Body of pancreas (tissue), 4 donors: ENCODE measurements around the gene CDX2. TPM values are rescaled to one million over a fixed set of nuclear protein-coding genes. Genes with fewer than 3 reads are reported as not detected.

Experiments used
- ATAC-seq: fragments of 150-250 bp; one replicate; pipeline ENCODE4 v1.9.1; 2016
- DNase-seq, 4 donors: peaks; one replicate each; pipeline ENCODE4 v3.0.0-alpha.2; 2019
- H3K27ac ChIP-seq, 4 donors: fragments of 200-600 bp; sonication (generic); 1 replicate in 3 of 4; 2 replicates in 1 of 4; pipeline versions ENCODE4 v1.5.1 to v1.6.1; 2016 to 2019; ENCODE audit warnings: mild to moderate bottlenecking in 1 of 4, mixed read lengths in 1 of 4, moderate library complexity in 1 of 4
- H3K27me3 ChIP-seq, 2 donors: fragments of 200-600 bp; sonication (generic); one replicate each; pipeline ENCODE4 v1.6.0; 2016; ENCODE audit warnings: mild to moderate bottlenecking in 1 of 2
- H3K36me3 ChIP-seq, 2 donors: fragments of 200-600 bp; sonication (generic); replicated peaks in 1 of 2; 2 replicates each; pipeline ENCODE4 v1.5.1; 2016; ENCODE audit warnings: low read depth in 2 of 2; ENCODE audit not compliant: insufficient read depth in 1 of 2
- H3K4me1 ChIP-seq: fragments of 200-600 bp; sonication (generic); one replicate; pipeline ENCODE4 v1.6.0; 2016
- H3K4me3 ChIP-seq, 2 donors: fragments of 200-600 bp; sonication (generic); 1 replicate in 1 of 2; 2 replicates in 1 of 2; pipeline ENCODE4 v1.5.1; 2016 to 2019
- H3K9me3 ChIP-seq, 3 donors: fragments of 200-600 bp; sonication (generic); 1 replicate in 2 of 3; 2 replicates in 1 of 3; pipeline ENCODE4 v1.5.1; 2016
- POLR2A ChIP-seq, 3 donors: fragments of 450-650 bp; IDR thresholded peaks; one replicate each; pipeline ENCODE4 v1.6.1; 2016; ENCODE audit warnings: antibody characterized with exemption in 3 of 3, mild to moderate bottlenecking in 2 of 3
- WGBS, 2 donors: methylation state at CpG; one replicate each; pipeline ENCODE4 v1.1.5; 2017; 5-methylcytosine and 5-hydroxymethylcytosine counted together
- intact Hi-C: fragments of 100-400 bp; cut with DNase I; formaldehyde crosslinking; loops from one replicate; pipeline ENCODE4 v1.15.1; 2023
- total RNA-seq, 2 donors: library from RNA; depleted of rRNA; stranded (reverse); fragments of >200 nt; gene quantifications; one replicate each; pipeline ENCODE4 v1.1.0, GENCODE V29; 2016
- TF ChIP-seq, protein P1 (sequence below), 7 experiments: fragments of 450-650 bp in 4 of 7; fragments of 200-600 bp in 3 of 7; sonication (generic) in 3 of 7; IDR thresholded peaks; one replicate each; pipeline ENCODE4 v1.5.1; 2016 to 2019; ENCODE audit warnings: antibody characterized with exemption in 7 of 7

Gene CDX2
- total RNA-seq, 2 donors from 2014 or later, result 1.3 to 1.6 TPM

DNA sequence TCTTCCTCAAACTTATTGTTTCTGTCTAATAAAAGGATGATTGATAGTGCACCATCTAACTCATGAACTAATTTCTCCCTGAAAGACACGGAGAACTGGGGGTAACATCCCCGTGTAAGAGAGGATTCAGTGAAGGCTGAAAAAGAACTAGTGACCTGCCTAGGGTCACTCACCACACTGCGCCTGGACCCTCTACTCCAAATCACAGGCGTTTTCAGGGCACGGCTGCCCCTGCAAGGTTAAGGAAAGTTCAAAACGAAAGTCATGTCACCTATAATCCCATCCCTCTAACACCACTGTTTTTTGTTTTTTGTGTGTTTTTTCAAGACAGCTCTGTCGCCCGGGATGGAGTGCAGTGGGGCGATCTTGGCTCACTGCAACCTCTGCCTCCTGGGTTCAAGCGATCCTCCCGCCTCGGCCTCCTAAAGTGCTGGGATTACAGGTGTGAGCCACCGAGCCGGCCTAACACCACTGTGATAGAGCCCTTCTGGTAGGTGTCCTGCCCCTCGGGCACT, 10.7 kb upstream of the CDX2 start:
- intact Hi-C loops, result loop anchor here (5.0 to 10.0 kb wide), 3 partner anchors 445 to 995 kb away; no protein-coding TSS in a partner anchor
- H3K36me3 ChIP-seq, result no peaks in the 10 kb centered on the region
- peaks cover 7 to 30% of the 10 kb centered on the region in 2 donors for H3K27me3 ChIP-seq
- TF ChIP-seq, protein P1, sequence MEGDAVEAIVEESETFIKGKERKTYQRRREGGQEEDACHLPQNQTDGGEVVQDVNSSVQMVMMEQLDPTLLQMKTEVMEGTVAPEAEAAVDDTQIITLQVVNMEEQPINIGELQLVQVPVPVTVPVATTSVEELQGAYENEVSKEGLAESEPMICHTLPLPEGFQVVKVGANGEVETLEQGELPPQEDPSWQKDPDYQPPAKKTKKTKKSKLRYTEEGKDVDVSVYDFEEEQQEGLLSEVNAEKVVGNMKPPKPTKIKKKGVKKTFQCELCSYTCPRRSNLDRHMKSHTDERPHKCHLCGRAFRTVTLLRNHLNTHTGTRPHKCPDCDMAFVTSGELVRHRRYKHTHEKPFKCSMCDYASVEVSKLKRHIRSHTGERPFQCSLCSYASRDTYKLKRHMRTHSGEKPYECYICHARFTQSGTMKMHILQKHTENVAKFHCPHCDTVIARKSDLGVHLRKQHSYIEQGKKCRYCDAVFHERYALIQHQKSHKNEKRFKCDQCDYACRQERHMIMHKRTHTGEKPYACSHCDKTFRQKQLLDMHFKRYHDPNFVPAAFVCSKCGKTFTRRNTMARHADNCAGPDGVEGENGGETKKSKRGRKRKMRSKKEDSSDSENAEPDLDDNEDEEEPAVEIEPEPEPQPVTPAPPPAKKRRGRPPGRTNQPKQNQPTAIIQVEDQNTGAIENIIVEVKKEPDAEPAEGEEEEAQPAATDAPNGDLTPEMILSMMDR (IDR thresholded peaks at IDR 0.05), result no peak
- no peak for TF ChIP-seq POLR2A (IDR thresholded peaks at IDR 0.05)
- no peak for DNase-seq
- no peak overlapping the region for H3K27ac ChIP-seq
- H3K9me3 ChIP-seq, result no peaks in the 10 kb centered on the region
- ATAC-seq, result no peak
- peaks cover 38% of the 10 kb centered on the region for H3K4me1 ChIP-seq
- no peak overlapping the region for H3K4me3 ChIP-seq
- 22 to 25% methylated on average over 14 to 15 of the region's 15 CpGs for WGBS, 2 donors

DNA sequence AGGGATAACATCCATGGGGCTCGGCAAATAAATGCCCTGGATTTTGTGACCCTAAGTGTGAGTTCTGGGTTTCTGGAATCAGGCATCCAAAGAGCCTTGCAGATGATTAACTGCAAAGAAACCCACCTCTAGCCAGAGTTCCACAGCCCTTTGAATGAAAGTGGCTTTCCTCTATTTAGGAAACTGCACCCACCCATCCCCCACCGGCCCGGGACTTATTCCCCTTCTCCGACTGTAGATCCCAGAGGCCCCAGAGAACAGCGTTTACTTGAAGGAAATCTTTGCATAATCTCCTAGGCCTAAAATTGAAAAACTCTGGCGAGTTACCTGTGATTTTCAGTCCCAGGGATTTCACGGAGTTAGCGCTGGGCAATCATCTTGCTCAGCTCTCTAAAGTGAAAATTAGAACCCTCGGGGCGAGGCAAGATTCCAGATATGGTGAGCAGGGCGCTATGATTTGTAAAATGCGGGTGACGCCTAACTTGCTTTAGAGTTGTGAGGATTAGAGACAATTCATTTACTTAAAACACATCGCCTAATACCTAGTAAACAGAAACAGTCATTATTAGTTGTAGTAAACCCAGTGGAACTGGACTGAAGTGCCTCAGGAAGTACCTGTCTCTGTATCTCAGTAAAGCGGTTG, 10.0 kb upstream of the CDX2 start:
- WGBS, 2 donors, result 43% methylated on average over 14 to 15 of the region's 15 CpGs
- Histone ChIP-seq H3K4me3 (no peak overlapping the region), H3K4me1 (peaks cover 38% of the 10 kb centered on the region), H3K27me3 (peaks cover 7 to 30% of the 10 kb centered on the region in 2 donors), H3K27ac (no peak overlapping the region), H3K9me3 (no peaks in the 10 kb centered on the region), H3K36me3 (no peaks in the 10 kb centered on the region)
- intact Hi-C loops, result no loop called here
- DNase-seq (no peak), ATAC-seq (no peak)
- no peak for TF ChIP-seq POLR2A (IDR thresholded peaks at IDR 0.05)
- TF ChIP-seq, protein P1 (IDR thresholded peaks at IDR 0.05), result no peak

DNA sequence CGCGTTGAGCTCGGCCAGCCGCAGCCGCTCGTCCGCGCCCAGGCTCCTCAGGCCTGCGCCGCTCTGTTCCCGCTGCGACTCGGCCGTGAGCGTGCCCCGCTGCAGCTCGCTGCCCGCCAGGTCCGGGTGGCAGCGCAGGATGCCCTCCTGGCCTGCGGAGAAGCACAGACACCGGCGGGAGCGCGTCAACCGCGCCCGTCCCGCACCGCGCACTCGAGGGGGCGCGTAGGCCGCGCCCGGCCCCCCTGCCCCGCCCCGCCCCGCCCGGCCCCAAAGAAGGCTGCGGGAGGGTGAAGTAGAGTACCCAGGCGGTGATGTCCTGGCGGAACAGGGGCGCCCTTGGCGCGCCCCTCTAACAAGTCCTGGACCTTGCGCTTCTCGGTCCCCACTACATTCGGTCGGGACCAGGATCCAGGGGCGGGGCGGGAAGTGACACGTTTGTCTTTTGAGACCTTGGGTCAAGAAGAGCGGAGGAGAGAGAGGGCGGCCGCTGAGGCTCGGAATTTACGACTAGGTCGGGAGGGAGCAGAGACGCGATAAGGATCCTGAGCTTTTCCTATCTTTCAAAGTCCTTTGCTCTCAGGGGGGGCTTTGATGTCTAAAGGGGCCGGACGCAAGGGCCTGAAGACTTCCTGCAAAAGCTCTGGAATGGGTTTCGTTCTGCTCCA, 9.3 kb upstream of the CDX2 start:
- DNase-seq, result no peak
- Histone ChIP-seq H3K4me1 (peaks cover 38% of the 10 kb centered on the region), H3K4me3 (no peak overlapping the region), H3K27me3 (peaks cover 7 to 30% of the 10 kb centered on the region in 2 donors), H3K9me3 (no peaks in the 10 kb centered on the region), H3K27ac (no peak overlapping the region), H3K36me3 (no peaks in the 10 kb centered on the region)
- 3 to 7% methylated on average over 17 to 52 of the region's 65 CpGs for WGBS, 2 donors
- intact Hi-C loops, result no loop called here
- peak; percentile 29 for ATAC-seq
- TF ChIP-seq, protein P1 (IDR thresholded peaks at IDR 0.05), result no peak
- TF ChIP-seq POLR2A (IDR thresholded peaks at IDR 0.05), result no peak

DNA sequence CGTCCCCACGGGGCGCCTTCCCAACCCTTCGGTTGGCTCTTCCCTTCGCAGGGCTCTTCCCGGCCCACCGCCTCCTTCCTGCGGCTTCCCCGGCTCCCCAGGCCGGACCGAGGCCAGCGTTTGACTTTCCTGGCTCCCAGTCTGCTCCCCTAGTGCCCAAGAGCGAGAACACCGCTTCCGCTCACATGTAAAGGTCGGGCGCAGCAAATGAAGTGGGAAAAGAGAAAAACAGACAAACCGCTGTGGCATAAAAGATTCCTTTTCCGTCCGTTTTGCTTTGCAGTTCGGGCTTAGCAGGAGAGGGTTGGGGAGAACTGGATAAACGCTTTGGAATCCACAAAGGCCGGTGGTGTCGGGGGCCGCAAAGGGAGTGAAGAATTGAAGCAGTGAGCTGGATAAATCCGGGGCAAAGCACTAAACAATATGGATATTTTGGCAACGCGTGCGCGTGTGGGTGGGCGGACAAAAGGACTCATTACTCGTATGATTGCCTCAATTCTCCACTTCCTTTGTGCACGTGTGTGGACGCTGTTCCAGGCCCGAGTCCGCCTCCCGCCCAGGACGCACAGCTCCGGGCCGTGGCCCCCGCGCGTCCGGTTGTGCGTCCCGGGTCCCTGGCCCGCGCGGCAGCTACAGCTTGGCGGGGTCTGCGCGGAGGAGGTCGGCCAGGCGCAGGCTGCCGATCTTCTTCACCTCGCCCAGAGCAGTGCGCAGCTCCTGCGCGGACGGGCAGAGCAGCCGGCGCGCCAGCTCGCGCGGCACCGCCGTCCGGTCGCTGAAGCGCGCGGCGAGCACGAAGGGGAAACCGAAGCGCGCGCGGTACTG, 8.6 kb upstream of the CDX2 start:
- no peaks in the 10 kb centered on the region for H3K36me3 ChIP-seq
- peaks cover 7 to 30% of the 10 kb centered on the region in 2 donors for H3K27me3 ChIP-seq
- H3K4me1 ChIP-seq, result peaks cover 38% of the 10 kb centered on the region
- H3K27ac ChIP-seq, result no peak overlapping the region
- TF ChIP-seq, protein P1 (IDR thresholded peaks at IDR 0.05), result no peak
- no peak for TF ChIP-seq POLR2A (IDR thresholded peaks at IDR 0.05)
- no peak for ATAC-seq
- H3K4me3 ChIP-seq, result no peak overlapping the region
- no peaks in the 10 kb centered on the region for H3K9me3 ChIP-seq
- intact Hi-C loops, result no loop called here
- WGBS, 2 donors, result 3 to 10% methylated on average over 31 to 80 of the region's 80 CpGs
- DNase-seq, result no peak
